GM19023 (cell line): ENCODE data around the gene JAG1.

Experiments used
- ATAC-seq: cut with Tn5 transposase; IDR thresholded peaks from one replicate; pipeline ENCODE4 v1.9.1; 2021; ENCODE audit warnings: mild to moderate bottlenecking, moderate library complexity; ENCODE audit not compliant: unreplicated experiment

The JAG1 gene

DNA sequence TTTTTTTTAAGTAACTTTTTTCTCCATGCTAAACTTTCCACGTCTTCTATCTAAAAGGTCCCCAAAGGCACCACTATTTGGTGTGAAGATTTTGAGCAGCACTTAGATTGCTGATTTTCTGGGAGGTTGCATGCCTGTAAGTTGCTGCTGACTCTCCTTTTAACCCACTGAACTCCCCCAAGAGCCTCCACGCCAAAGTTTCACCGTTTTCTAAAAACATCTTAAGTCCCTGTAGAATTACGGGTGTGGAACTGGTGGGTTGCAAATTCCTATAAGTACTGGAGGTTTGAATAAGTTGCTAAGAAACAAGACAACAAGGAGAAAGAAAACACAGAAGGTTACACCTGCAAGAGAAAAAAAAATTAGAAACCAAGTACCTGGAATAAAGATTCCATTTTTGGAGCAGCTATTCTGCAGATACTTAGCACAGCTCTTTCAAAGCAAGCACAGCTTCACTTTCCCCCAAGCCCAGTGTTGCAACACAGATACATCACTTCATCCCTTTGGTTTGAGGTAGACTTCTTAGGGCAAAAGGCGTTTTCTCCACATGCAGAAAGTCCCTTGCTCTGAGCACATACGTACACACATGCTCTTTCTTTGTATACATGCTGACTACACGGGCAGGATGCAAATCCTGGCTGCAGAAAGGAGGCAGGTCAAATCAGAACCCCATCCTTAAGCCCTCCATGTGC lies 5.0 kb downstream of the JAG1 start:
- no peak for ATAC-seq

DNA sequence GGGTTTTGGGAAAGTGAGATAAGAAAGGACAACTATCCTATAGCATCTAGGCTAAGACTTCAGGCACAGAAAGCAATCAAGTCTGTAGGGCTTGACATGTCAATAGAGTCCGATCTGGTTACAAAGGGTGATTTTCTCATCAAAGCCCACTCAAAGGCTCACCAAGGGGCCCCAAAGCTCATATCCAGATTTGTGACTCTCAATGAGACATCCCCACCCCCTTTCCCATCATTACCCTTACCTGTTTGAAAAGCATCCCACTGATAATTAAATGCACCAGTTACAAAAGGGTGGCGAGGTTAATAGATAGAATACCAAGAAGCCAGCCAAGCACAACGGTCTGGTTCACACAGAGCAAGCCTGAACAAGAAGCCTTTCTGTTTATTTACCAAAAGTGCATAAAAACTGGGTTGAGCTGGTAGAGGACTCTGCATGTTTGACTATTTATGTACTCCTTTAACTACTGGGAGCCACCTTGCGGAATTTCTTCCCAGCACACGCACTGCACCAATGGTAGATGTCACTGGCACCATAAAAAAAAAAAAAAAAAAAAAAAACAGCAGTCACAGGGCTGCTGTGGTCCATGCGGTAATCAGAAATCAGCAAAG lies 6.1 kb downstream of the JAG1 start:
- no peak for ATAC-seq

GRCh38 chr20:10667077-10667401 lies 6.8 kb downstream of the JAG1 start:
- no peak for ATAC-seq

GRCh38 chr20:10666221-10667076 lies 7.3 kb downstream of the JAG1 start:
- no peak for ATAC-seq

GRCh38 chr20:10665791-10666190 lies 8.0 kb downstream of the JAG1 start:
- no peak for ATAC-seq

DNA sequence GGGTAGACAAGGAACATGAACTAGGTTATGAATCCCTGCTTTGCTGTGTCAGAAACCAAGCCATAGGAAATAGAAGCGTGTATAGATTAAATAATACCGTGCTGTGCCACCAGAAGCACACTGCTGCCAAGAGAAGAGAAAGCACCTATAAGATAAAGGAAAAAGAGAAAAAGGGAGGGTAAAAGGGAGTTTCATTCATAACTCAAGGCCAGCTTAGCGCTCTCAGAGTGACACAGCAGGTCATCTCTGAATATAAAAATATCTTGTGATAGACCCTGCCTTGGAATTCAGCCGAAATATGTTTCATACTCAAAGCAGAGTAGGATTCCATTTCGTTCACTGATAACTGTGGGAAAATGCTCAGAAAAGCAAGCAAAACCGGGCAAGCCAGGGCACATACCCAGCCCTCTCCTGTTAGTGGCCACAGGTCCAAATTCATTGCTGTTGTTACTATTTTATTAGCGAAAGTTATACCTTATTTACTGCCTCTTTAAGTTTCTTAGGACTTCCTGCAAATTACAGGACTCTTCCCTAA lies 8.7 kb downstream of the JAG1 start:
- ATAC-seq, result no peak

DNA sequence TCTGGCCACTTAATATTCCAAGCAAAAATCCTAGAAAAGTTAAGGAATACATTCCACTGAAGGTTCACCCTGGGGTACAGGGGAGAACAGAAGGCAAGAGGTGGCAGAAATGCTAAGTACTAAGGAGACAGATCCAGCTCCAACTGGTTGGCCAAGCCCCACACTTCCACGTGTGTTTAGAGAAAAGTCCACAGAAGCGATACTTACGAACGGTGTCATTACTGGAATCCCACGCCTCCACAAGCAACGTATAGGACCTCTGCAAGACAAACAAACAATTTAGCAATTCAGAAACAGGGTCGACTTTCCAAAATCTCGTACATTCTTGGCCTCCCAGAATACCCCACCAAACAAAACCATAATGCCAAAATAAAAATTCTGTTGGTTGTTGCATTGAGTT lies 10.0 kb downstream of the JAG1 start:
- ATAC-seq, result no peak

GRCh38 chr20:10662661-10663458 lies 10.9 kb downstream of the JAG1 start:
- ATAC-seq, result no peak

DNA sequence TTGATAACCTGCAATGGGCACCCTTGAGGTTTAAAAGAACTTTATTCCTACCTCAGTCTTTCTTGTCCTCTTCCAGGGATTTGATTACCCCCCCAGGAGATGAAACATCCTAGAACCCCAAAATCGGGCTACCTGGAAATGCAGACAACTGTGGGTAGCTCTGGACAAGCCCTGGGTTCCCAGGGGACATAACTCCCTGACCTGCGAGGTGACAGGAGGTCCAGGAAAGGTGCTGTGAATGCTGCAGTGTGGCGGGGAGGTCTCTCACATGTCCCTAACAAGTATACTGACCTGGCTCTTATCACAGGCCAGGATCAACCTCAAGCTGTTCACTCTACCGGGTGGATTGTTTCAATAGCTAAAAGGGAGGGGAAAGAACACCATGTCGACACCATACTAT lies 11.6 kb downstream of the JAG1 start:
- no peak for ATAC-seq

GRCh38 chr20:10661261-10661660 lies 12.5 kb downstream of the JAG1 start:
- ATAC-seq, result no peak

GRCh38 chr20:10660661-10661060 lies 13.1 kb downstream of the JAG1 start:
- no peak for ATAC-seq

- no peak for ATAC-seq
These were observed 13.9 kb downstream of the JAG1 start for GRCh38 chr20:10659651-10660601.

DNA sequence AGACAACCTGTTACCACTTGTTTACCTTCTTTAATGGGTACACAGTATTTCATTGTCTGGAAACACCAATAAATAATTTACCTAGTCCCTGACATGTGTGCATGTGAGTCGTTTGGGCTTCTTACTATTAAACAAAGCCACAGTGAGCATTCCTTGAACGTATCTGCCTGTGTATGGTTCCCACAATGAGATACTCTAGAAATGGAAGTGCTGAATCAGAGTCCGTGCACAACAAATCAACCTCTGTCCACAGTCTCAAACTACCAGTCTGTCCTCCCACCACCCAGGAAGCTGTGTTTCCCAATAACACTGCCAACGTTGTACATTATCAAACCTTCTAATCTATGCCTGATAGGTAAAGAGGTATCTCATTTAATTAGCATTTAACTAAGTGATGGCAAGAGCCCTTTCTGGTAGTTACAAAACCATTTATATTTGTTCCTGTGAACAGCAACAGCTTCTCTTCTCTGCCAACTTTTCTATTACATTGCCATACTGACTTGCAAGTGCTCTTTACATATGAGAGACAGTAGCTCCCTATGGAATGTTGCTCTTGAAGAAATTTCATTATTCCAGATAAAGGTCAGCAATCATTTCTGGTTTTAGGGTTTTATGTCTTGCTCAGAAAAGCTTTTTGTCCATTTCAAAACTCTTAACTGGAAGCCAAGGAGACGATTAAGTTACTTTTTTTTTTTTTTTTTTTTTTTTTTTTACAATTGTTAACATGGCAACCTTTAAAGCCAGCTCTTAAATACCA lies 14.7 kb downstream of the JAG1 start:
- no peak for ATAC-seq

DNA sequence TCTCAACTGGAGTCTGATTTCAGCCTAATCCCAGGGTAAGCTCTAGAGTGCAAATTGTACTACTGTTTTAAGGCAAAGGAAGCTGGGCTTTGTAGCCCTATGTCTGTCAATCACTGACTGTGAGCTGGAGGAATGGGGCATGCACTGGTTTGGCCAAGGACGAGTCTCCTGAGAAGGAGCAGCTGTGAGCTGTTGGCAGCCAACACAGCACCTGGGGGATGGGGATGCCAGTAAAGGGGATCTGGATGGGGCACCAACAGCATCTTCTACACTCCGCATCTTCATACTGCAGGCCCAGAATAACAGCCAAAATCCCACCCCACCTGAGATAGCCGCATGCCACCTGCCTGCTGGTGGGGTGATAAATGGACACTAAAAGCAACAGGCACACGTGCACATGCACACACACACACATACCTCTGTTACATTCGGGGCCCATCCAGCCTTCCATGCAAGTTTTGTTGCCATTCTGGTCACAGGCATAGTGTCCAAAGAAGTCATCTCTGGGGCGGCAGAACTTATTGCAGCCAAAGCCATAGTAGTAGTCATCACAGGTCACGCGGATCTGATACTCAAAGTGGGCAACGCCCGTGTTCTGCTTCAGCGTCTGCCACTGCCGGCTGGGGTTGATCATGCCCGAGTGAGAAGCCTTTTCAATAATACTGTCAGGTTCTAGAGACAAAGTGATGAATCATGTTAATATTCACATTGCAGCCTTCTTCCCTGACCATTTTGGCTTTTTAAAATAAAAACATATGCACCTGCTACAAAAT lies 15.6 kb downstream of the JAG1 start:
- ATAC-seq, result no peak

- ATAC-seq, result no peak
These were observed 16.3 kb downstream of the JAG1 start for GRCh38 chr20:10657453-10657852.

GRCh38 chr20:10655720-10656669 lies 17.8 kb downstream of the JAG1 start:
- no peak for ATAC-seq

DNA sequence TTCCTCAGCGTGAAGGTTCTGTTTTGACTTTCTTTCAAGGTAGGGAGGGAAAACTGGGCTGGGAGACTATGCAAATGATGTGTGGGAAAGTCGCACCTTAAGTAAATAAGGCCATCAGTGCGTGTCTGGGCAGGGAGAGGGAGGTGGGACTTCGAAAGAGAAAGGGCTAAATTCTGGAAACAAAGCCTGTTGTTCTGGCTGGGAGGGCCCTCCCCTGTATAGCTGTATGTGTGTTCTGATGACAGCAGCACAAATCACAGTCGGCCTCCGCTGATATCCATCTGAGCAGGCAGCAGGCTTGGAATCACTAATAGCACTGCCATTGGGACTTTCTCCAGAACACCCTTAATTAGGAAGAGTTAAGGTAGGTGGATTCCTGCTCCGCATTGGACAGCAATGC lies 19.2 kb downstream of the JAG1 start:
- peak; percentile 60 for ATAC-seq
